Activated gamma-delta T cell treated with Interleukin-2 at 50 U/mL for 16 hours (primary cell): ENCODE measurements around the gene COMT.
A peak's percentile ranks its signal among the peaks of the same experiment; 100 is the strongest.
"Not testable (repeated sequence)": the region's sequence is repeated elsewhere in the genome, so short reads cannot be mapped to it uniquely, and the experiment has no call there.

Experiments used
- DNase-seq: peaks from one replicate; pipeline ENCODE4 v3.0.0-alpha.2; 2020

The COMT gene

GRCh38 chr22:19941365-19942082, at the start of gene COMT, which contains the start of gene TXNRD2:
Gene COMT (plus strand): TSS chr22:19941772. CDS start chr22:19962527, 20,755 bp downstream.
Gene TXNRD2 (minus strand): TSS chr22:19941818. CDS start chr22:19941803, 15 bp downstream.
- peak; percentile 71 for DNase-seq

- peak; percentile 58 for DNase-seq
Measured at GRCh38 chr22:19892257-19892879, 49.2 kb upstream of the COMT start.

GRCh38 chr22:19892925-19893324, 48.6 kb upstream of the COMT start:
- DNase-seq, result no peak

DNA sequence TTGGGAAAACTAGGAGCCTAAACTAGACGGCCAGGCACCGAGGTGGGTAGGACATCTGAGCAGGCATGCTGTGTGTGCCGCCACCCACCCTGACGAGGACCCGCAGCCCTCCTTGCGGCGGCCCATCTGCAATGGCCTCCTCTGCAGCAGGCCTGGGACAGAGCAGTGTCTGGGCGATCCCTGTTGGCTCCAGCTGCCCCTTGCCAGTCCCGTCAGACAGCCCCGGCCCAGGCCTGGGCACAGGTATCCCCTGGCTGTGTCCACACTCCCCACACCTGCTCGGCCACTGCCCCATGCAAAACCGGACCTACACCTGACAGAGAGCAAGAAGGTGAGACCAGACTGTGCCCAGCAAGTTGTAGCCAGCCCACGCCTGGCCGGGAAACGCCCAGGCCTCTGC, 48.2 kb upstream of the COMT start:
- DNase-seq, result no peak

DNA sequence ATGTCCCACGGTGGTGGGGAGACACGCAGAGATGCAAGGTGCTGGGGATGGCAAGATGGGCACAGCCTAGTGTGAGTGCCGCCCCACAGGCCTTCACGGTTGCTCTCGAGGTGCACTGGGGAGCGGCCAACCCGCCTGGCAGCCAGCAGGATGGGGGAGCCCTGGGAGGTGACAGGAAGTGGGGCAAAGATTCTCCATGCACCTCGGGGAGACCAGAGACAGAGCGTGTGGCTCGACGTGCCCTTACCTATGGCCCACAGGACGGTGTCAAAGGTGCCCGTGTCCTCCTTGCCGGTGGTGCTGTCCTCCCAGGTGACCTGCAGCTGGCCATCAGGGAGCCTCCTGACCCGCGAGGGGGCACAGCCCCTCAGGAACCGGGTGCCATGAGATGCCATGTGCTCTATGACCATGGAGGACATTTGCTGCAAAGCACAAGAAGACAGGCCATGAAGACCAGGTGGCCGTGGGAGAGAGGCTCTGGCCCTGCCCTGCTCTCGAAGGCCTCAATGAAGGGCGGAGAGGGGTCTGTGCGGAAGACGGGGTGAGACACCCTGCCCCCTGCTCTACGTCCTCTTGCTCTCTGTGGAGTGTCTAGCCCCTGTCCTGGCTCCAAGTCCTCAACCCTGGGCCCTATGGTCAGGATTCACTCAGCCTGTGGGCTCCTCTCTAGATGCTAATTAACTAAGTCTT, 46.3 kb upstream of the COMT start:
- no peak for DNase-seq

DNA sequence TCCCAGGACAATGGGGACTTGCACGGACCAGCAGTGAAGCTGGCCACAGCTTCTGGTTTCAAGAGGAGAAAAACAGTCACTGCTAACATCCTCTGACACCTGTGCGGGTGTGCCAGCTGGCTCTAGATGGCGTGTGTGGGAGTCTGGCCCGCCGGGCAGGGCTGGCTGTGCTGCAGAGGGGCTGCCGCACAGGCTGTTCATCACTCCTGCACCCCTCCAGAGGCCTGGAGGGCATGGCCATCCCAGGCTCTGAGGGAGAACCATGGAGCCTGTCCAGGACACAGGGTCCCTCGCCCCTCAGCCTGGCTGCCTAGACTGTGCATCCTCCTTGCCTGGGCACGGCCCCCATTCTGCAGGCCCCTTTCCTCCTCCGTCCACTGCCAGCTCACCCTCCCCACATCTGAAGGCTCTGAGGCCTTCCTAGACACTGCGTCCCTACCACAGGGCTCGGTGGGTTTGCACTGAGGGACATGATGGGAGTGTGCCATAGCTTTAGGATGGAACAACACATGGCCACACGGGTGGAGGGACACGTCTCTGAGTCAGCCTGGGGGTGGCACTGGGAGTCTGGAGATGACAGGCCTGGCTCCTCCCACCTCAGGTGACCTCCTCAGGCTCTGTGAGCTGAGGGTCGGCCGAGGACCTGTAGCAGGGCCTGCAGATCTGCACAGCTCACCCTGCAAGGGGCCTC, 44.8 kb upstream of the COMT start:
- peak; percentile 45 for DNase-seq

DNA sequence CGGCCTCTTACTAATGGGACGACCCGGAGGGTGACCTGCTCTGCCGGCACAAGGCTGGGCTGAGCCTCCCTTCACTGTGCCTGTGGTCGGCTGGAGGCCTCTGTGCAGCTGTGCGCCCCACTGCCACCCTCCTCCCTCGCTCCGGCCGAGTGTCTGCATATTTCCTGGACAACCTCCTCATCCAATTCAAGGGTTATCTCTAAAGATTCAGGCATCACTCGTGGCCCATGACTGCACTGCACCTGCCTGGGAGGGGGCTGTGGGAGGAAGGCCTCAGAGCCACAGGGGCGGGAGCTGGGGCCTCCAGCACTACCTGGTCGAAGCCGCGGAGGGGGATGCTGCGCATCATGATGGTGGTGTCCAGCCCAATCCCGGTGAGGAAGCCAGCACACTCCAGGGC, 43.8 kb upstream of the COMT start:
- DNase-seq, result no peak

DNA sequence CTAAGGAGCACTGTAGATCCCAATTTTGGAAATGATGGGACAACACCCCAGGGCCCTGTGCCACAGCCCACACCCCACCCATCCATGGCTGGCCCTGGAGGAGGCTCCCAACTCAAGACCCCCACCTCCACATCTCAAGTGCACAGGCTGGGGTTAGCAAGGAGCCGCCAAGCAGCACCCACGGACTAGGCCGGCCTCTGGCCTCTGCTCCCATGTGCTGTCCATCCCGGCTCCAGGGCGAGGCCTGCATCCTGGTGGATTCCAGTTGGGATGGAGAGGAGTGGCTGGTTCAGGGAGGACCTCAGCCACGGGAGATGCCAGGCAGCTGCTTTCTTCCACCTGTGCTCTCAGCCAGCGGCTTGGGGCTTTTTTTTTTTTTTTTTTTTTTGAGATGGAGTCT, 43.4 kb upstream of the COMT start:
- no peak for DNase-seq

GRCh38 chr22:19898831-19899567, 42.6 kb upstream of the COMT start:
- DNase-seq, result no peak

GRCh38 chr22:19900707-19901436, 40.7 kb upstream of the COMT start:
- no peak for DNase-seq

GRCh38 chr22:19901577-19902244, 39.9 kb upstream of the COMT start:
- DNase-seq, result no peak

DNA sequence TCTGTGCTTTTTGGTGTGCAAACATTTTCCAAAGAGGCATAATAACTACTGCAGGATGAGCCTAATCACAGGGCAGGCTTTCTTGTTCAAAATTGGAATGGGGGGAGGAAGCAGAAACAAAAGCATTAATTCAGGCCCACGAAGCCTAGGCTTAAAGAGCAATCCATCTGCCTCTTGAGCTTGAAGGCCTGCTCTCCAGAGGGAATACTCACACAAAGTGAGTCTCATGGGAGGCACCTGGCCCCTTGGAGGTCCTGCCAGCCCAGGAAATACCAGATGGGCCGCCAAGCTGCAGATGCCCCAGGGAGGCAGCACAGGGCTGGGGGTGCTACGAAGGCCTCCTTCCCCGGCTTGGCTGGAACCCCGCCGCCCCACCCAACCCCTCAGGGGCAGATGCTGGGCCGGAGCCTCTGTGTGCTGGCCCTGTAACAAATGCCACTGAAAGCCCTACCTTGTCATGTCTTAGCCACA, 39.3 kb upstream of the COMT start:
- no peak for DNase-seq

GRCh38 chr22:19903031-19903430, 38.5 kb upstream of the COMT start:
- DNase-seq, result no peak

DNA sequence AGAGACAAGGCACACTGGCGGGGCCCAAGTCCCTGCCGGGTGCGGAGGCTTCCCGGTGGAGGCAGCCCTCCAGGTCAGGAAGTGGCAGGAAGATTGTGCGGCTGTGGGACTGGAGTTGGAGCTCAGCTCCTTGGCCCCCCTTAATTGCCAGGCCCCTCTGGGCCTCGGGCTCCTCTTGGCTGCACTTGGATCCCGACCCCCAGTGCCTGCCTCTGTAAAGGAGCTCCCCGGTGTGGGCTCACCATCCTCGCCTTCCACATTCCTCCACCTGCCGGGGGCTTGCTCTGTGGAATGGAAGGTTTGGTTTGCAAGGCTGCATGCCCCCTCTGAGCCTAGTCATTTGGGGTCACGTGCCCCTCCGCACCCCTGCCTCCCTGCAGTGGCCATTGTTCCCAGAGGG, 38.1 kb upstream of the COMT start:
- no peak for DNase-seq

GRCh38 chr22:19904174-19904856, 37.3 kb upstream of the COMT start:
- DNase-seq, result no peak

DNA sequence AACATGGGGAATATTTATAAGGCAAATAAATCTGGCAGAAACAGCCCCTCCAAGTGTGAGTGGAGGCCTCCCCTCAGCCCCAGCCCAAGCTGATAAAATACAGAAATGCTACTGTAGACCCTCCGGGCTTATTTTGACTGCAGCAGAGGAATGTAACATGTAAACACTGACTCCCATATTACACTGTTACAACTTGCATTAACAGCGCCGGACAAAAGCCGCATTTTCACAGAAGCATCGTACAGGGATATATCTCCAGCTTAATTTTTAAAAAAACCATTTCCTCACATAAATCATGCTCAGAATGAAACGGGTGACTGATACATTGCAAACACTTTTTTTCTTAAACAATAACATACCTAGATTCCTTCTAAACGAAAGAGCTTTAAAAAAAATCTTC, 36.6 kb upstream of the COMT start:
- no peak for DNase-seq

GRCh38 chr22:19905347-19906276, 36.0 kb upstream of the COMT start:
- DNase-seq, result no peak

DNA sequence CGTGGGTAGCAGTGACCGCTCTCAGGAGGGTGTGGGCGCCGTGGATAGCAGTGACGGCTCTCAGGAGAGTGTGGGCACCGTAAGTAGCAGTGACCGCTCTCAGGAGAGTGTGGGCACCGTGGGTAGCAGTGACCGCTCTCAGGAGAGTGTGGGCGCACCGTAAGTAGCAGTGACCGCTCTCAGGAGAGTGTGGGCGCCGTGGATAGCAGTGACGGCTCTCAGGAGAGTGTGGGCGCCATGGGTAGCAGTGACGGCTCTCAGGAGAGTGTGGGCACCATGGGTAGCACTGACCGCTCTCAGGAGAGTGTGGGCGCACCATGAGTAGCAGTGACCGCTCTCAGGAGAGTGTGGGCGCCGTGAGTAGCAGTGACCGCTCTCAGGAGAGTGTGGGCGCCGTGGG, 34.7 kb upstream of the COMT start:
- not testable (repeated sequence) for DNase-seq

- not testable (repeated sequence) for DNase-seq
Measured at GRCh38 chr22:19907902-19908301, 33.7 kb upstream of the COMT start.
